NK-92 treated with Interleukin-12 subunit alpha and Interleukin-12 subunit beta, amount 100 ng/mL, for 24 hours (cell line): ENCODE measurements around the gene SRRM1.
"Not testable (repeated sequence)": the region's sequence is repeated elsewhere in the genome, so short reads cannot be mapped to it uniquely, and the experiment has no call there.

ENCODE experiments used
- DNase-seq: peaks from one replicate; lab custom pipeline; 2025; lab: John Stamatoyannopoulos, UW

SRRM1 gene

DNA sequence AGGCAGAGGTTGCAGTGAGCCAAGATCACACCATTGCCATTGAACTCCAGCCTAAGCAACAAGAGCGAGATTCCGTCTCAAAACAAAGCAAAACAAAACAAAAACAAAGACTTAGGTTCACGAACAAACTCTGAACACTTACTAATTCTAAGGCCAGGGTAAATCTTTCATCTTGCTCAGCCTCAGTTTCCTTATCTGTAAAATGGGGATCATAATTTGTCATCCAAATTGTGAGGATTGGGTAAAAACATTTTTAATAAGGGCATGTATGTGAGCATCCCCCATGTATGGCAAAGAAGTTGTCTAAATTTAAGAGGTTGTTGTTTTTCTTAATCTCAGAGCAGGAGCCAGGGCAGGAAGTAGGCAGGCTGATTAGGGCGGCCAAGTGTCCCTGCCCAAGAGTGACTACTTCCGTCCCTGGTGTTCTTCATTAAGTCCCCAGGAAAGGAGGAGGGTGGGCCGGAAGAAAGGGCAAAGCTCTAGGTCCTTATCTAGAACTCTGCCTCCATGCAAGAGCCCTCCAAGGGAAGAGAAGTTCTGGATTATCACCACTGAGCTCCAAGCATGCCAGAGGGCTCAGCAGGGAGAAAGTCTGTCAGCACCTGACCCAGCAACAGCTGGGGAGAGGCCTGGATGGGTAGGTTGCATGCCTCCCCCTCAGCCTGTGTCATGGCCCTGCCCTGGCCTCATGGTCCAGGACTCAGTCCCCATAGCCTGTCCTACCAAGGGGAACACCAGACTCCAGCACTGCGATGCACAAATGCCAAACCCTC lies 52.3 kb downstream of the SRRM1 start:
- no peak for DNase-seq

DNA sequence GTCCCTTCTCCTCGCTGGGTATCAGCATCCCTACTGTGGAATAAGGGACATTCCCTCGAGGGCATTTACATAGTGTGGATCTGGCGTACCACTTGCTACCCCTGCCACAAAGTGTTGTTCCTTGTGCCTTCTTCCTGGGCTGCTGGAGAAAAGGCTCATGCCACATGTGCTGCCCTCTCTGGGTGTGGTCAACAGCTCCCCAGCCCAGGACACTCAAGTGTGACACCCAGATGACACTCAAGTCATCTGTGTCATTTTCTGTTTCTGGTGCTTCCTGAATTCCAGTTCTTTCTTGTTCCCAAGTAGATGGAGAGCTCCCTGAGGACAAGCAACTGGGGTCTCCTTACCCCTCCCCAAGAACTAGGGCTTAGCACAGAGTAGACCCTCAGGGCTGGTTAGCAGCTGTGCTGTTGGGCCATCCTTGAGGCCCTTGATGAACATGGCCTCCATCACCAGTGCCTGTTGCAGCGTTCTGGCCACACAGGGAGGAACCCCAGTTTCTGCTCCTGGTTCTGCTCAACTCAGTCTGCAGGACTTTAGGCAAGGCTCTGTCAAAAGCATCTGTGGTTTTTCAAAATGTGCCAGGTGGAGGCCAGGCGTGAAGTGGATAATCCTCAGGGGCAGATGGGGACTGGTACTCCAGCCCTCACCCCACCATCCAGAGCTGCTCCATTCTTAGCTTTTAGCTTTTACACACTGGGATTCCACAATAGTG lies 53.1 kb downstream of the SRRM1 start:
- DNase-seq = no peak

DNA sequence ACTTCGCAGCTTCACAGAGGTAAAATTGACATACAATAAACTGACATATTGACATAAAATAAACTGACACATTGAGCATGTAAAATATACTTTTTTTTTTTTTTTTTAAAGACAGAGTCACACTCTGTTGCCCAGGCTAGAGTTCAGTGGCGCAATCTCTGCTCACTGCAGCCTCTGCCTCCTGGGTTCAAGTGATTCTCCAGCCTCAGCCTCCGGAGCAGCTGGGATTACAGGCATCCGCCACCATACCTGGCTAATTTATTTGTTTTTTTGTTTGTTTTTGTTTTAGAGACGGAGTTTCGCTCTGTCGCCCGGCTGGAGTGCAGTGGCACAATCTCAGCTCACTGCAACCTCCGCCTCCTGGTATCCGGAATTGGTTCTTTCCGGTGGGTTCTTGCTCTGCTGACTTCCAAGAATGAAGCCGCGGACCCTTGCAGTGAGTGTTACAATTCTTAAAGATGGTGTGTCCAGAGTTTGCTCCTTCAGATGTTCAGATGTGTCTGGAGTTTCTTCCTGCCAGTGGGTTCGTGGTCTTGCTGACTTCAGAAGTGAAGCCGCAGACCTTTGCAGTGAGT lies 53.7 kb downstream of the SRRM1 start:
- no peak for DNase-seq

DNA sequence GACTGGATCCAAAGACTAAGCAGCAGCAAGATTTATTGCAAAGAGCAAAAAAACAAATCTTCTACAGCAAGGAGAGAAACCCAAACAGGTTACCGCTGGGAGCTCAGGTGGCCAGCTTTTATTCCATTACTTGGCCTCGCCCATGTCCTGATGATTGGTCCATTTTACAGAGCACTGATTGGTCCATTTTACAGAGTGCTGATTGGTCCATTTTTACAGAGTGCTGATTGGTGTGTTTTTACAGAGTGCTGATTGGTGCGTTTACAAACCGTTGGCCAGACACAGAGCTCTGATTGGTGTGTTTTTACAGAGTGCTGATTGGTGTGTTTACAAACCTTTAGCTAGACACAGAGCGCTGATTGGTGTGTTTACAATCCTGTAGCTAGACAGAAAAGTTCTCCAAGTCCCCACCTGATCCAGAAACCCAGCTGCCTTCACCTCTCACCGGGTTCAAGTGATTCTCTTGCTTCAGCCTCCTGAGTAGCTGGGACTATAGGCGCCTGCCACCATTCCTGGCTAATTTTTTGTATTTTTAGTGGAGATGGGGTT lies 54.4 kb downstream of the SRRM1 start:
- DNase-seq = not testable (repeated sequence)

DNA sequence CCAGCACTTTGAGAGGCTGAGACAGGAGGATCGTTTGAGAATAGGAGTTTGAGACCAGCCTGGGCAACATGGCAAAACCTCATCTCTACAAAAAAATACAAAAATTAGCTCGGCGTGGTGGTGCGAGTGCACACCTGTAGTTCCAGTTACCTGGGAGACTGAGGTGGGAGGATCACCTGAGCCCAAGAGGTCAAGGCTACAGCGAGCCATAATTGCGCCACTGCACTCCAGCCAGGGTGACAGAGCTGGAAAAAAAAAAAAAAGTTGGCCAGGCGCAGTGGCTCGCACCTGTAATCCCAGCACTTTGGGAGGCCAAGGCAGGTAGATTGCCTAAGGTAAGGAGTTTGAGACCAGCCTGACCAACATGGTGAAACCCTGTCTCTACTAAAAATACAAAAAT lies 55.2 kb downstream of the SRRM1 start:
- not testable (repeated sequence) for DNase-seq

DNA sequence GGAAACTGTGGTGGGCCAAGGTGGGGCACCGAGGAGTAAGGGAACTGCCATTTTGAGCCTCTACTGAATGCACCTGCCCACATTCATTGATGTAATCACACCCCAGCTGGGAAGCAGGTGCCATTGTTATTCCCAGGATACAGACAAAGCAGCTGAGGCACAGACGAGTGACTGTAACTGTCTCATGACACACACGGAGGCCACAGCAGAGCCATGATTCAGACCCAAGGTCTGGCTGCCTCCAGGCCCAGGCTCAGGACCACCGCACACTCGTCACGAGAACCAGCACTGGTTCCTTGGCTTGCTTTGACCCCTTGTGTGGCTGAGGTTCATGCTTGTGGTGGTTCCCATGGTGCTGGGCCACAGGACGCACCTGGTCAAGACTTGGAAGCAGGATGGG lies 56.5 kb downstream of the SRRM1 start:
- no peak for DNase-seq

DNA sequence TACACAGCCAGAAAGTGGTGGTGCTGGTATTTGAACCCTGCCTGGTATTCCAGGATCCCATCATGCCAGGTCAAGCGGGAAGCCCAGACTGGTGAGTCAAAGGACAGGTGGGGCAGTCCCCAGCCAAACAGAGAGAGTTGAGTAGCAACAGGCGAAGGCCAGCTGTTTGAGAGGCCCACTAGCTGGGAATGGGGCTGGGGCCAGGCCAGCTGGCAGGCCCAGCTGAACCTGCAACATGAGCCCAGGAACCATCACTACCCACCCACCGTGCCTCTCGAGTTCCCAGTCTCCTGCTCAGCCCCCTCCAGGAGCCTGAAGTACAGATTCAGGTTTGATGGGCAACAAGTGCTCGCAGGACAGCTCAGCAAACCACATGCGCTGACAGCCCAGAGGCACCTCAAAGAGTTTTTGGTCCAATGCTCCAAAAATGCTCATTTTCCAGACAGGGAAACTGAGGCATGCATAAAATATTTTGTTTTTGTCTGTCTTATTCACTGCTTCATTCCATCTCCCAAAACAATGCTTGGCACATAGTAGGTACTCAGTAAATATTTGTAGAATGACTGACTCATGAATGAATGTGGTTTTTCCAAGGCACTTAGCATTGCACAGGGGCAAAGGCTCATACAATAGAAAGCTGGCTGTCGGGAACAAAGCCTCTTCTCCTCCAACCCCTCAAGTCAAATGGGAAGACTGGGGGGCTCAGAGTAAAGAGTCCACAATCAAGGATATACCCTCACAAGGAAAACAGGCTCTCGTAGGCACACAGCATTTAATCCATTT lies 59.6 kb downstream of the SRRM1 start:
- no peak for DNase-seq

DNA sequence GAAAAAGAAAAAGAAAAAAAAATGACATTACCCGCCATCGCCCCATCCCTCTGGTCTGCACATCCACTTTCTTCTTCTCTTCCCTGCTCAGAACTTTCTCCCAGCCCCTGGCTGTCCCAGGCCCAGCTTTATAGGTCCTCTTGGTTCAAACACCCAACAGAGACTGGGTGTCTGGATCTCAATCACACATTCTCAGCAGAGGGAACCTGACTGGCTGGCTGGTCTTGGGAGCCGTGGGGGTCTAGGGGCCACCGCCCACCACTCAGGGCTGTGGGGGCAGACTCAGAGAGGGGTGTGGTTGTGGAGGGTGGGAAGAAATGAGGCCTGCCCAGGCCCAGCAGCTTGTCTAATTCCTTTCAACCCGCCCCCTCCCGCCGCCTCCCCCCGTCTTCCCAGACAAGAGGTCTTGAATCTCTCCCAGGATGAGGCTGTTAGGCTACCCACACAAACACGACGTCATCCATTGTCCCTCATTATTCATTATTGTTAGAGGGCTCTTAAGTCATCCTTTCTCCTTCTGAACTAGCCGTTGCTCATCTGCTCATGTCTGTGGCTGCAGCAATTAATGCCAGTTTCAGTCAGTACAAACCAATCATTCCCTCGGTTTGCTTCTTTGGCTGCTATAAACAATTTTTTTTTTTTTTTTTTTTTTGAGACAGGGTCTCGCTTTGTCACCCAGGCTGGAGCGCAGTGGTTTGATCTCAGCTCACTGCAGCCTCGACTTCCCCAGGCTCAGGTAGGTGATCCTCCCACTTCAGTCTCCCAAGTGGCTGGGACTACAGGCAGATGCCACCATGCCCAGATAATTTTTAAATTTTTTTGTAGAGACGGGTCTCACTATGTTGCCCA lies 61.5 kb downstream of the SRRM1 start:
- DNase-seq = no peak

DNA sequence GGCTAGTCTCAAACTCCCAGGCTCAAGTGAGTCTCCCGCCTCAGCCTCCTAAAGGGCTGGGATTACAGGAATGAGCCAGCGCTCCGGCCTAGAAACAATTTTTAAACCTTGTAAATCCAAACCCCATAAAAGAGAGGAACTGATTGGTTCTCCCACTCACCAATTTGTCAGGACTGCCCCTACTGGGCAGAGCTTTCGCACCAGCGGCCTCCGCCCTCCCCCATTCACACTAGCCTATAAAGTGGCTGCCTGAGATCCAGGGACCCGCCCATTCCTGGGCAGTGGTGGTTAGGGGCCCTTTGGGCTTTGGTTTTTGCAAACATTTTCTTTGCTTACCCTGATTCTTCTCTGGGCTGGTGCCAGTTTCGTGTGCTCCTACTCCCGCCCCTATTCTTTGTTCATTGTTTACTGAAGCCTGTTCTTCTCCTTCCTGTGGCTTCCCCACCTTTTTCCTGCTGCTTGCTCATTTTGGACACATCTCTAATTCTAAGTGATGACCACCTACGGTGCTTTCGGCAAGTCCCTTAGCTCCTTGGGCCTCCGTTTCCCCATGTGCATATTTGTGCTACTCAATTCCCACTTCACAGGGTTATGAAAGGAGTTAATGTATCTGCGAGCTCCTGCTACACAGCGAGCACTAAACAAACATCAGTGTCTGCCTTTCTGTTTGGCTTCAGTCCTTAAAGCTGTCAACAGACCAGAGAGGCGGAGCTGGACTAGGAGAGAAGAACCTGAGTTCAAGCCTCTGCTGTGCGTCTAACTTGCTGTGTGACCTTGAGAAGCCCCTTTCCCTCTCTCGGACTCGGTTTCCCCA lies 62.4 kb downstream of the SRRM1 start:
- no peak for DNase-seq

DNA sequence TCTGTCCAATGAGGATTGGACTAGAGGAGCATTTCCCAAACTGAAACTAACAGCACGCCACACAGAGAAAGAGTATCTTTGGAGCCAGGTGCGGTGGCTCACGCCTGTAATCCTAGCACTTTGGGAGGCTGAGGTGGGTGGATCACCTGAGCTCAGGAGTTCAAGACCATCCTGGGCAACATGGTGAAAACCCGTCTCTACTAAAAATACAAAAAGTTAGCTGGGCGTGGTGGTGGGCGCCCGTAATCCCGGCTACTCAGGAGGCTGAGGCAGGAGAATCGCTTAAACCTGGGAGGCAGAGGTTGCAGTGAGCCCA lies 62.9 kb downstream of the SRRM1 start:
- DNase-seq = not testable (repeated sequence)

DNA sequence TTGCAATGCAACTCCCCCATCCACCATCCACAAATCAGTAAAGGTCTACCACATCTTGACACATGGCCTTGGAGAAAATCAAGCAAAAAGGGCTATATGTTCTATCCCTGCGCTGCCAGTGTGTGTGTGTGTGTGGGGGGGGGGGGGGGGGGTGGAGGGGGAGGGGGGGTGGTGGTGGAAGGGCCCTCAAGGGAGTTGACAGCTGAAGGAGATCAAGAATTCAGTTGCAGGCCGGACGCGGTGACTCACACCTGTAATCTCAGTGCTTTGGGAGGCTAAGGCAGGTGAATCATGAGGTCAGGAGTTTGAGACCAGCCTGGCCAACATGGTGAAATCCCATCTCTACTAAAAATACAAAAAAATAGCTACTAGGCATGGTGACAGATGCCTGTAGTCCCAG lies 64.6 kb downstream of the SRRM1 start:
- DNase-seq = no peak

DNA sequence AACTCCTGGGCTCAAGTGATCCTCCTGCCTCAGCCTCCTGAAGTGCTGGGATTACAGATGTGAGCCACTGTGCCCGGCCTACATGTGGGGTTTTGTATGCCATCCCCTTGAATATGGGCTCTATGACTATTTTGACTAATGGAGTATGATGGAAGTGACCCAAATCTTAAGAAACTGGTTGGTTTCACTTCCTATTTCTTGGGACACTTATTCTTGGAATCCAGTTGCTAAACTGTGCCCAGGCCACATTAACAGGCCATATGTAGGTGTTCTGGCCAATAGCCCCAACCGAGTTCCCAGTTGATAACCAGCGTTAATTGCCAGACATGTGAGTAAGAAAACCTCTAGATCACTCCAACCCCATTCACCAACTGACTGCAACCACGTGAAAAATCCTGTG lies 65.8 kb downstream of the SRRM1 start:
- no peak for DNase-seq

DNA sequence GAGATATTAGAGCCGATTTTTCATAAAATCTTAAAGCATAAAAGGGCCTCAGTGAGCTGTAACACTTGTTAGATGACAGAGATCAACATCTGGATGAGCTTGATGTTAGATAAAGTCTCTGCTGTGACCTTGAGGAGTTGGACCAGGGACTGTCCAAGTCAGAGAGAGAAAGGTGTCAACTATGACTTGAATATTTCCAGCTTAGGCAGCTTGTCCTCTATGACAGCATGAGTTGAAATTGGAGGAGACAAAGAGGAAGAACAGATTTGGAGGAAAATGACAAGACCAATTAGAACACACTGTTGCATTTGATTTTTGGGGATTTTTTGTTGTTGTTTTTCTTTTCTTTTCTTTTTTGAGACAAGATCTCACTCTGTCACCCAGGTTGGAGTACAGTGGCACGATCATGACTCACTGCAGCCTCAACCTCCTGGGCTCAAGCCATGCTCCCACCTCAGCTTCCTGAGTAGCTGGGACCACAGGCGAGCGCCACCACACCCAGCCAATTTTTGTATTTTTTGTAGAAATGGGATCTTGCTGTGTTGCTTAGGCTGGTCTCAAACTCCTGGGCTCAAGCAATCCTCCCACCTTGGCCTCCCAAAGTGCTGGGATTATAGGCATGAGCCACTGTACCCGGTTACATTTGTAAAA lies 66.8 kb downstream of the SRRM1 start:
- peak; percentile 10 for DNase-seq

DNA sequence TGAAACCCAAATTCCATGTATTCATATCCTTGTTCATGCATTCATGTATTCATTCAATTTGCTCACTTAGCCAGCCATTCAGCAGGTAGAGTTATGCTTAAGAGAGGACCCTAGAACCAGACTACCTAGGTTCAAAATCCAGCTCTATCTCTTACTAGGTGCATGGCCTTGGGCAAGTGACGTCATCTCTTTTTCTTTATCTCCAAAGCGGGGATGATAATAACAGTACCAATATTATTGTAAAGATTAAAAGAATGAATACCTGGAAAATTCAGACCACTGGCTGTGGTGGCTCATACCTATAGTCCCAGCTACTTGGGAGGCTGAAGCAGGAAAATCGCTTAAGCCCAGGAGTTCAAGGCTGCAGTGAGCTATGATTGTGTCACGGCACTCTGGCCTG lies 68.2 kb downstream of the SRRM1 start:
- no peak for DNase-seq

DNA sequence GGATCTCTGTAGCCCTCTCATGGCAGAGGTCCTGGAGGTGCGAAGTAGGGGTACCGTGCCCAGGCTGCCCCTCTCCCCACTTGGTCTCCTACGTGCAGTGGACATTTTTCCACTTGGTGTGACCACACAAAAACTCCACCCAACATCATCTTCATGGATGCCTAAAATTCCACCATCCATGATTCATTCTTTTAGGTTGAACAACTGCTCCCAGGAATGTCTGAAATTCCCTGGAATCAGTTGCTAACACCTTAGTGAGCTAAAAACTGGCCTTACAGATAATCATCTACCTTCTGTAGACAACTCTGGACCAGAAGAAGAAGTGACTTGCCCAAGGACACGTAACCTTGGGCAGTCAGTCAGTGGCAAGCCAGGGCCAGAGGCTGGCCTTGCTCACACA lies 70.1 kb downstream of the SRRM1 start:
- no peak for DNase-seq

DNA sequence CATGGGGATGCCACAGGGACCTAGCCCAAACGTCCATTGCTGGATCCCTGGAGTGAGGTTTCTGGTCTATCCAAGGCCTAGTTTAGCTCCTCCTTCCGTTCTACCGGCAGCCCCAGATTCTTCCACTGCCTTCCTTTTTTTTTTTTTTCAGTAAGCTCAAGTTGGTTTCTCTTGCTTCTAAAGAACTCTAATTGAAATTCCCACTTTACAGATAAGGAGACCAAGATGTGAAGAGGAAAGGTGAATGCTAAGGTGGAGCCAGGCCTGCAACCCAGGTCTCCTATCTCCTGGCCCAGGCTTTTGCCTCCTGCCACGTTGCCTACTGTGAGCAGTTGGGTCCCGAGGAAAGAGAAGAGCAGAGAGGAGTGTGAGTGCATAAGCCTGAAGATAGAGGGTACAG lies 70.6 kb downstream of the SRRM1 start:
- DNase-seq = no peak

DNA sequence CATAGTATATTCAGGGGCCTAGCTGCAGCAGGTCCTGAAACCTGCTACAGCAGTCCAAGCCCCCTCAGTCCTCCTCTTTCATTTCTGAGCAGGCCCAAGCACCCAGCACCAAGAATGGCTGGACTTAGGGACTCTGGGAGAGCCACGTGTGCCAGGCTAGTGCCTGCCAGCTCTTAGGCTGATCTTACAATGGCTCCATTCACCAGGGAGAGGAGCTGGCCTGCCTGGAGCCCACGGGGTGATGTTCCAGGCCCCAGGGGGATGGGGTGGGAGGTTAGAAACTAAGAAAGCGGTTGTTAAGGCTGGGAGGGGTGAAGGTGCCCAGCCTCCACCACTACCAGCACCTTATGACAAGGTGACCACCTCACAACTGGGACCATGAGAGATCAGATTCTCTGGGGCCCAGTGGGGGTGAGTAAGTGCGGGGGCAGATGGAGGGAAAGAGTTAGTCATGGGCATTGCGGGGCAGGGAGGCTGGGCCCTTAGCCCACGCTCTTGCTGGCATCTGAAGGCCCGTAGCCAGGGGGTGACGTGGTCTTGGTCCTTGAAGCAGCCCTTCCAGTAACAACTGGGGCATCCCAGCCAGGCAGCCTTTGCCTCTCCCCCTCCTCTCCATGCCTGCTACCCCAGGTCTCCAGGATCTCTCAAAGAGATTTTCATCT lies 71.9 kb downstream of the SRRM1 start:
- no peak for DNase-seq

DNA sequence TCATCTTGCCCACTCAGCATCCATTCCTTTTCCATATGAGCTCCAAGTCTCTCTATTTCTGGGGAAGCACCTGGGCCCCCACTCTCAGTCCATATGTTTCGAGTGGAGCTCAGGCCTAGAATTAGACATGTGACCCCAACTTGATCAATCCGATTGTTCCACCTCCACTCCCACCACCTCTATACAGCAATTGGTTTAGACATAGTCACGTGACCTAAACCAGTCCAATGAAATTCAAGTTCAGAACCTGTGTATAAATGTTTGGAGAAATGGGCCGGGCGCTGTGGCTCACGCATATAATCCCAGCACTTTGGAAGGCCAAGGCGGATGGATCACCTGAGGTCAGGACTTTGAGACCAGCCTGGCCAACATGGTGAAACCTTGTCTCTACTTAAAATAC lies 72.6 kb downstream of the SRRM1 start:
- DNase-seq = no peak

DNA sequence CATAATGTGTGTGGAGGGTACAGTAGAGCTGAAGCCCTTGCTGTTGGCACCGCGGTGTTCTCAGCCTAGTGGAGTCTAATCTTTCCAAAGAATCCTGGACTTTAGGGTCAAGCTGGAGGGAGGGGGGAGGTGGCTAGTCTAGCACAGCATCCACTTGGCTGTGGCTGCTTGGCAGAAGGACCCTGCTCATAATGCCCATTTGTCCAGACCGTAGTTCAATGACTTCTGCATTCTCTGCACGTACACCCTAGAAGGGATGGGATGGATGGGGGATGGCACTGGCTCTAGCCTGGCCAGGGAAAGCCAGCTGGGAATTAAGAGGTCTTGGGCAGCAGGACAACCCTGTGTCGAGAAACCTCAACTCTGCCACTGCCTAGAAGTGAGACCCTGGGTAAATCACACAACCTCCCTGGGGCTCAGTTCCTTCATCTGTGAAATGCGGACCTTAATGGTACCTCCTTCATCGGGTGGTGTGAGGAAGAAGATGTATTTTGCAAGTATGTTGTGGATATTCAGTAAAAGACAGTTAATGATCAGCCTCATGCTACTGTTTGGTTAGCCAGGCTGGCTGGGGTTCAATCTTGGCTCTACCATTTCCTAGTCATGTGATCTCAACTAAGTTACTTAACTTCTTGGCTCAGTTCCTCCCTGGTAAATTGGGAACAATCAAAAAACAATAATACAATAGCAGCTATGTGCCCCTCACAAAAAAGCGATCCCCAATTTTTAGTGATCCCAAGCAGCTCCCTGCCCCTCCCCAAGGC lies 75.0 kb downstream of the SRRM1 start:
- no peak for DNase-seq
